Subcutaneous adipose tissue (tissue), 4 donors: ENCODE data around the gene GNG7. TPM values are rescaled to one million over a fixed set of nuclear protein-coding genes. Genes with fewer than 3 reads are reported as not detected.

ENCODE experiments used
- small RNA-seq: library from RNA; depleted of rRNA; stranded (forward); fragments of <200 nt; gene quantifications from one replicate; pipeline ENCODE3, GENCODE V24; 2016
- total RNA-seq, 4 donors: library from RNA; depleted of rRNA; stranded (reverse); fragments of >200 nt; gene quantifications; one replicate each; pipeline ENCODE4 v1.1.0, GENCODE V29; 2016
- TF ChIP-seq, protein P1 (sequence below): fragments of 450-650 bp; IDR thresholded peaks from one replicate; pipeline ENCODE4 v1.5.1; 2016; ENCODE audit warnings: low read depth, mild to moderate bottlenecking, control low read depth, antibody characterized with exemption, moderate library complexity

GNG7 gene
- total RNA-seq, 4 donors from 2014 or later = 0.16 to 3.6 (median 0.82) TPM

DNA sequence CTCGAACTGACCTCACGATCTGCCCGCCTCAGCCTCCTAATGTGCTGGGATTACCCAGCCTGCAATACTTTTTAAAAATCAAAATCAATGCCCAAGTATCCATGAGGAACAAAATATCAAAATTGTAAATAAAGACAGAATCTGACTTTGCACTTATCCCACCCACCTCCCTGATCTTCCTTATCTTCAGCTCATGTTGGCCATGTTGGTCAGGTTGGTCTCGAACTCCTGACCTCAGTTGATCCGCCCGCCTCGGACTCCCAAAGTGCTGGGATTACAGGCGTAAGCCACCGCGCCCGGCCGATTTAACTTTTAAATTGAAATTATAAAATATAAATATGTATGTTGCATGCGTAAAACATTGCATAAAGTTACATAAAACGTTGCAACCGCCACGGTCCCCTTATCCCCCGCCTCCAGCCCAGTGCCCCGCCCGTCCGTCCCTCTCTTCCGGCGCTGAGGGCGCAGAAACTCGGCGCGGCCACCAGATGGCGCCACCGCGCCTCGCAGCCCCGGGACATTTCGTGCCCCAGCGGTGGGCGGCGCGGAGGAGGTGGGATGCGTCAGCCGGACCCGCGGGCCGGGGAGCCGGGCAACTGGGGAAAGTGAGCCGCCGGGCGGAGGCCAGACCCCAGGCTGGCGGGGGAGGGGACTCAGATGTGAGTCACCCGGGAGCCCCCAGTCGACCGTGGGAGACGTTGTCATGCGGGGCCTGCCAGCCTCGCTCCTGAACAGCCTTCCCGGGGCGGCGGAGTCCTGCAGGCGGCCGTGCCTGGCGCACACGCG lies 228.1 kb downstream of the GNG7 start:
- TF ChIP-seq, protein P1, sequence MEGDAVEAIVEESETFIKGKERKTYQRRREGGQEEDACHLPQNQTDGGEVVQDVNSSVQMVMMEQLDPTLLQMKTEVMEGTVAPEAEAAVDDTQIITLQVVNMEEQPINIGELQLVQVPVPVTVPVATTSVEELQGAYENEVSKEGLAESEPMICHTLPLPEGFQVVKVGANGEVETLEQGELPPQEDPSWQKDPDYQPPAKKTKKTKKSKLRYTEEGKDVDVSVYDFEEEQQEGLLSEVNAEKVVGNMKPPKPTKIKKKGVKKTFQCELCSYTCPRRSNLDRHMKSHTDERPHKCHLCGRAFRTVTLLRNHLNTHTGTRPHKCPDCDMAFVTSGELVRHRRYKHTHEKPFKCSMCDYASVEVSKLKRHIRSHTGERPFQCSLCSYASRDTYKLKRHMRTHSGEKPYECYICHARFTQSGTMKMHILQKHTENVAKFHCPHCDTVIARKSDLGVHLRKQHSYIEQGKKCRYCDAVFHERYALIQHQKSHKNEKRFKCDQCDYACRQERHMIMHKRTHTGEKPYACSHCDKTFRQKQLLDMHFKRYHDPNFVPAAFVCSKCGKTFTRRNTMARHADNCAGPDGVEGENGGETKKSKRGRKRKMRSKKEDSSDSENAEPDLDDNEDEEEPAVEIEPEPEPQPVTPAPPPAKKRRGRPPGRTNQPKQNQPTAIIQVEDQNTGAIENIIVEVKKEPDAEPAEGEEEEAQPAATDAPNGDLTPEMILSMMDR = no peak

GRCh38 chr19:2469102-2469914 lies 233.2 kb downstream of the GNG7 start:
- TF ChIP-seq, protein P1 = no peak

DNA sequence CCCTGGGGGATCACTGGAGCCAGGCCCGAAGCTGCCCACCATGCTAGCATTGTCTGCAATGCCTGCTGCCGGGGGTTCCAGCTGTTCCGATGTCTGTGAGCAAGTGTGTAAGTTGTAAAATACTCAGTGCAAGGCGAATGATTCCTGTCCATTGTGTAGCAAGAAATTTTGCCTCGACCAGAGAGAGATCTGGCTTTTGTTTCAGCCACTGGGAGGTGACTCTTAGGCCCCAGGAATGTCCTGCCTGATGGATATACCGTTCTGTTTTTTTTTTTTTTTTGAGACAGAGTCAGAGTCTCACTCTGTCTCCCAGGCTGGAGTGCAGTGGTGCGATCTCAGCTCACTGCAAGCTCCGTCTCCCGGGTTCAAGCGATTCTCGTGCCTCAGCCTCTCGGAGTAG lies 233.9 kb downstream of the GNG7 start:
- TF ChIP-seq, protein P1 = no peak

- TF ChIP-seq, protein P1 = no peak
Observed at GRCh38 chr19:2464389-2464788, 238.1 kb downstream of the GNG7 start.

GRCh38 chr19:2462635-2463421 lies 239.7 kb downstream of the GNG7 start:
- TF ChIP-seq, protein P1 = no peak

DNA sequence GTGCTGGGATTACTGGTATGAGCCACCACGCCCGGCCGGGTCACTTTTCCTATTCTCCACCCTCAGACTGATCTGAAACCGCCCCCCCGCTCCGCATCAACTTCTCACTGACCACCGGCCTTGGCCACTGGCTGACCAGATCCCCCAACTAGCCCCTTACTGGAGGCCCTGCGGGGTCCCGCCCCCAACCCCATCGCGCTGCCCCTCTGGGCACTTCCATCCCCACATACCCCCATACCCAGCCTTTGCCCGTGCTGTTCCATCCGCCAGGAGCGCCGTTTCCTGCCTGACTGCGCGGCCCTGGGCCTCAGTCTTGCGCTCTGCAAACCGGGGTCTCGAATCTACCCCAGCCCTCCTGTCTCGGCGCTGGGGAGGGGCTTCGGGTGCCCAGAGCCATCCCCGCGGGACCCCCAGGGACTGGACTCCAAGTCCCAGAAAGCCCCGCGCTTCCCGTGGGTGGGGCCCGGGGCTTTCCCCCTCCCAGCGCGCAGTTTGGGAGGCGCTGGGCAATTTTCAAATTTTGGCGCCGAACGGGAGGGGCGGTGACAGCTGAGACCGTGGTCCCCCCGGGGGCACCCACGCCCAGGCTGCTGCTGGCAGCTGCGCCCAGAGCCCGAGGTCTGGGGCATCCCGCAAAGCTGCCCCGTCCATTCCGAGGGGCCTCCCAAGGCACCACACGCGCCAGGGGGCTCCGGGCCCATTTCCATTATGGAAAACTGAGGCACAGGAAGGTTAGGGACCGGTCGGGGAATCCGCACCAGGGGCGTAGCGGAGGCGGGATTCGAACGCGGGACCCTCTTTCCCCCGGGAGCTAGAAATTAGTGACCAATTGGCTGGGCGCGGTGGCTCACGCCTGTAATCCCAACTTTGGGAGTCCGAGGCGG lies 240.5 kb downstream of the GNG7 start:
- TF ChIP-seq, protein P1 = no peak

Small RNA genes lying within 50 kb of the gene (small RNA-seq; reads per million reads assigned to genes)
- gene MIR7850 (not detected), gene RN7SL121P (not detected), gene RNU6-993P (not detected)

Other genes starting within 250 kb of the GNG7 start
- 10 to 100 TPM in 2 of 4 donors, 1 to 10 TPM in 2; 6.5 to 13.8 (median 9.9) TPM for gene LMNB2, start 245.7 kb downstream of the GNG7 start, total RNA-seq
- 100 to 1,000 TPM; 119 to 260 (median 212) TPM for gene GADD45B, start 226.6 kb downstream of the GNG7 start, total RNA-seq
- gene DIRAS1, start 18.7 kb upstream of the GNG7 start, total RNA-seq = under 1 TPM in 3 of 4 donors, not detected in 1; 0.16 to 0.85 (median 0.44) TPM
- gene SLC39A3, start 37.3 kb upstream of the GNG7 start, total RNA-seq = 10 to 100 TPM; 15.2 to 25.4 (median 21.3) TPM
- gene SGTA, start 80.6 kb upstream of the GNG7 start, total RNA-seq = 10 to 100 TPM; 14.8 to 43.1 (median 24.2) TPM
- 10 to 100 TPM; 10.4 to 23.2 (median 21.5) TPM for gene THOP1, start 82.8 kb upstream of the GNG7 start, total RNA-seq
- 1 to 10 TPM; 2.4 to 7.0 (median 3.0) TPM for gene ZNF554, start 117.2 kb upstream of the GNG7 start, total RNA-seq
- 1 to 10 TPM; 4.1 to 8.5 (median 6.1) TPM for gene ZNF555, start 138.8 kb upstream of the GNG7 start, total RNA-seq
- not detected for gene ZNF556, start 164.6 kb upstream of the GNG7 start, total RNA-seq
- 1 to 10 TPM; 2.9 to 5.5 (median 3.5) TPM for gene ZNF57, start 198.2 kb upstream of the GNG7 start, total RNA-seq
- 1 to 10 TPM; 2.1 to 6.0 (median 3.1) TPM for gene ZNF77, start 242.3 kb upstream of the GNG7 start, total RNA-seq